Measurements from ENCODE around the gene PSMB11. TPM values are rescaled to one million over a fixed set of nuclear protein-coding genes. Genes with fewer than 3 reads are reported as not detected.

The PSMB11 gene
- total and polyA plus RNA-seq, 2 donors (not counting 1 experiment from before 2014, with no cell fraction given): not detected

- H3K36me3 ChIP-seq (replicated peaks in 1 of 2; ENCODE audit: control extremely low read depth in 1 of 2, control insufficient read depth in 1 of 2, extremely low read depth in 1 of 2, insufficient read depth in 2 of 2, low read length in 1 of 2): peaks cover 4 to 30% of the 10 kb centered on the region in 2 experiments
- H3K27ac ChIP-seq (ENCODE audit: low read length in 2 of 2): no peak overlapping the region
- H3K79me2 ChIP-seq (ENCODE audit: control insufficient read depth, insufficient read depth, low read length): peaks cover 22% of the 10 kb centered on the region
- WGBS (ENCODE audit: insufficient coverage): 94% methylated on average over 3 of the region's 4 CpGs
- H3K4me2 ChIP-seq (replicated peaks; ENCODE audit: low read depth, low read length, poor library complexity, severe bottlenecking): no peak overlapping the region
- no peaks in the 10 kb centered on the region for H3K9me3 ChIP-seq (ENCODE audit: control extremely low read depth in 1 of 3, control insufficient read depth in 2 of 3, insufficient read depth in 1 of 3, low read length in 2 of 3)
- no peak for DNase-seq
- no peaks in the 10 kb centered on the region for H4K20me1 ChIP-seq (ENCODE audit: control insufficient read depth, insufficient read depth, low read length, poor library complexity, severe bottlenecking)
- no peaks in the 10 kb centered on the region for H3K27me3 ChIP-seq (replicated peaks in 1 of 4; ENCODE audit: control extremely low read depth in 1 of 4, control insufficient read depth in 3 of 4, insufficient read depth in 4 of 4, low read length in 3 of 4)
- ATAC-seq (ENCODE audit: low read depth): no peak
- peaks cover 14 to 23% of the 10 kb centered on the region in 2 donors for H3K4me1 ChIP-seq (ENCODE audit: control insufficient read depth in 2 of 2, insufficient read depth in 2 of 2, low read length in 2 of 2)
- POLR2A ChIA-PET: no interaction called here
- no peak overlapping the region for H3K4me3 Mint-ChIP-seq
- no peak for TF ChIP-seq EZH2 (IDR thresholded peaks at IDR 0.05; ENCODE audit: borderline replicate concordance, insufficient read depth, low read depth, low read length, poor library complexity, severe bottlenecking)
- TF ChIP-seq, protein P1, sequence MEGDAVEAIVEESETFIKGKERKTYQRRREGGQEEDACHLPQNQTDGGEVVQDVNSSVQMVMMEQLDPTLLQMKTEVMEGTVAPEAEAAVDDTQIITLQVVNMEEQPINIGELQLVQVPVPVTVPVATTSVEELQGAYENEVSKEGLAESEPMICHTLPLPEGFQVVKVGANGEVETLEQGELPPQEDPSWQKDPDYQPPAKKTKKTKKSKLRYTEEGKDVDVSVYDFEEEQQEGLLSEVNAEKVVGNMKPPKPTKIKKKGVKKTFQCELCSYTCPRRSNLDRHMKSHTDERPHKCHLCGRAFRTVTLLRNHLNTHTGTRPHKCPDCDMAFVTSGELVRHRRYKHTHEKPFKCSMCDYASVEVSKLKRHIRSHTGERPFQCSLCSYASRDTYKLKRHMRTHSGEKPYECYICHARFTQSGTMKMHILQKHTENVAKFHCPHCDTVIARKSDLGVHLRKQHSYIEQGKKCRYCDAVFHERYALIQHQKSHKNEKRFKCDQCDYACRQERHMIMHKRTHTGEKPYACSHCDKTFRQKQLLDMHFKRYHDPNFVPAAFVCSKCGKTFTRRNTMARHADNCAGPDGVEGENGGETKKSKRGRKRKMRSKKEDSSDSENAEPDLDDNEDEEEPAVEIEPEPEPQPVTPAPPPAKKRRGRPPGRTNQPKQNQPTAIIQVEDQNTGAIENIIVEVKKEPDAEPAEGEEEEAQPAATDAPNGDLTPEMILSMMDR (IDR thresholded peaks at IDR 0.05): no peak
- no peaks in the 10 kb centered on the region for H3K27me3 Mint-ChIP-seq
- no peak overlapping the region for H3K27ac Mint-ChIP-seq
- no peak overlapping the region for H2AFZ ChIP-seq (ENCODE audit: insufficient read depth, low read depth, low read length, poor library complexity, severe bottlenecking)
- no peak overlapping the region for H3K9ac ChIP-seq (ENCODE audit: low read length)
- no peak overlapping the region for H3K4me3 ChIP-seq (ENCODE audit: control extremely low read depth in 1 of 5, extremely low read depth in 1 of 5, insufficient read depth in 1 of 5, low read depth in 2 of 5, low read length in 4 of 5)
- H3K9me3 Mint-ChIP-seq (ENCODE audit: insufficient read depth): no peaks in the 10 kb centered on the region
- CTCF ChIA-PET: interaction anchor here (1.2 to 1.7 kb wide), 3 partner anchors 9 to 36 kb away, joined by 3 to 7 read pairs (median 4); no protein-coding TSS in a partner anchor
- H3K4me1 Mint-ChIP-seq: peaks cover 39% of the 10 kb centered on the region
- intact Hi-C loops (cut with micrococcal nuclease): no loop called here
These were observed 11.1 kb upstream of the PSMB11 start for GRCh38 chr14:23030936-23031335.

DNA sequence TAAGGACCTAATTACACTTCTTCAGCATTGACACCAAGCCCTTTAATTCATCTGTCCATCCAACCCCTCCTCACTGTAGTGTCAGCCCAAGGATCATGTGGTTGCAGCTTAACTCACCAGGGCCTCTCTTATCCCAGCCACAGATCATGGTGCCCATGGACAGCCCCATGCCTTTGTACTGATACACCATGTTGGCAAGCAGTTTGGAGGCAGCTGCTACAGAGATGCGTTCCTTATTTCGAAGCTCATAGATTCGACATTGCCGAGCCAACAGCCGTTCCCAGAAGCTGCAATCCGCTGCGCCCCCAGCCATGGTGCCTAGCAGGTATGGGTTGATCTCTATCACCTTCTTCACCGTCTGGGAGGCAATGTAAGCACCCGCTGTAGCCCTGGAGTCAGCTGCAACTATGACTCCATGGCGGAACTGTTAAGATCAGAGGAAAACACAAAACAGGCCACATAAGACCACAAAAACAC, 8.7 kb upstream of the PSMB11 start:
- H3K36me3 ChIP-seq (replicated peaks in 1 of 2; ENCODE audit: control extremely low read depth in 1 of 2, control insufficient read depth in 1 of 2, extremely low read depth in 1 of 2, insufficient read depth in 2 of 2, low read length in 1 of 2): peaks cover 4 to 23% of the 10 kb centered on the region in 2 experiments
- peaks cover 14 to 23% of the 10 kb centered on the region in 2 donors for H3K4me1 ChIP-seq (ENCODE audit: control insufficient read depth in 2 of 2, insufficient read depth in 2 of 2, low read length in 2 of 2)
- ChIA-PET CTCF (interaction anchor here (0.7 to 2.5 kb wide), 7 partner anchors 25 to 476 kb away, joined by 3 to 12 read pairs (median 4); partner anchors contain the start of gene CDH24), POLR2A (interaction anchor here (2.1 kb wide), 1 partner anchor 27 kb away, joined by 8 read pairs; no protein-coding TSS in a partner anchor)
- Mint-ChIP-seq H3K4me3 (peak overlapping the region; percentile 49), H3K4me1 (peaks cover 35% of the 10 kb centered on the region), H3K9me3 (ENCODE audit: insufficient read depth) (no peaks in the 10 kb centered on the region), H3K27ac (peak overlapping the region; percentile 46), H3K27me3 (no peaks in the 10 kb centered on the region)
- H3K9me3 ChIP-seq (ENCODE audit: control extremely low read depth in 1 of 3, control insufficient read depth in 2 of 3, insufficient read depth in 1 of 3, low read length in 2 of 3): no peaks in the 10 kb centered on the region
- no peaks in the 10 kb centered on the region for H4K20me1 ChIP-seq (ENCODE audit: control insufficient read depth, insufficient read depth, low read length, poor library complexity, severe bottlenecking)
- DNase-seq (no peak), ATAC-seq (ENCODE audit: low read depth) (no peak)
- peaks cover 22% of the 10 kb centered on the region for H3K79me2 ChIP-seq (ENCODE audit: control insufficient read depth, insufficient read depth, low read length)
- H3K4me2 ChIP-seq (replicated peaks; ENCODE audit: low read depth, low read length, poor library complexity, severe bottlenecking): peak overlapping the region; percentile 78
- TF ChIP-seq, protein P1 (IDR thresholded peaks at IDR 0.05): no peak
- no peak for TF ChIP-seq EZH2 (IDR thresholded peaks at IDR 0.05; ENCODE audit: borderline replicate concordance, insufficient read depth, low read depth, low read length, poor library complexity, severe bottlenecking)
- no peak overlapping the region for H3K27ac ChIP-seq (ENCODE audit: low read length in 2 of 2)
- WGBS (ENCODE audit: insufficient coverage): 98% methylated on average over 10 of the region's 10 CpGs
- no peaks in the 10 kb centered on the region for H3K27me3 ChIP-seq (replicated peaks in 1 of 4; ENCODE audit: control extremely low read depth in 1 of 4, control insufficient read depth in 3 of 4, insufficient read depth in 4 of 4, low read length in 3 of 4)
- no peak overlapping the region for H3K9ac ChIP-seq (ENCODE audit: low read length)
- no peak overlapping the region for H3K4me3 ChIP-seq (ENCODE audit: control extremely low read depth in 1 of 5, extremely low read depth in 1 of 5, insufficient read depth in 1 of 5, low read depth in 2 of 5, low read length in 4 of 5)
- no peak overlapping the region for H2AFZ ChIP-seq (ENCODE audit: insufficient read depth, low read depth, low read length, poor library complexity, severe bottlenecking)
- intact Hi-C loops (cut with micrococcal nuclease): no loop called here
